H7 (cell line): Measurements from ENCODE around the gene EXOC7. TPM values are rescaled to one million over a fixed set of nuclear protein-coding genes. Genes with fewer than 3 reads are reported as not detected.

ENCODE experiments used
- DNase-seq: peaks from one replicate; pipeline ENCODE4 v3.0.0; 2012
- H3K27me3 ChIP-seq: 2 replicates; pipeline ENCODE4 v1.6.0; 2011; ENCODE audit warnings: mild to moderate bottlenecking, low read length; ENCODE audit not compliant: control insufficient read depth, insufficient read depth
- H3K36me3 ChIP-seq: replicated peaks from 2 replicates; pipeline ENCODE4 v1.5.1; 2011; ENCODE audit warnings: low read length; ENCODE audit not compliant: control insufficient read depth, insufficient read depth
- H3K4me3 ChIP-seq: 2 replicates; pipeline ENCODE4 v1.5.1; 2011; ENCODE audit warnings: low read depth, mild to moderate bottlenecking, control low read depth, low read length, moderate library complexity; ENCODE audit not compliant: insufficient read depth
- total RNA-seq: library from RNA; depleted of rRNA; stranded (reverse); fragments of >200 nt; shearing (Covaris generic); gene quantifications from 2 replicates; pipeline ENCODE4 v1.2.3, GENCODE V29; 2014; rRNA removed

EXOC7 gene, protein sequence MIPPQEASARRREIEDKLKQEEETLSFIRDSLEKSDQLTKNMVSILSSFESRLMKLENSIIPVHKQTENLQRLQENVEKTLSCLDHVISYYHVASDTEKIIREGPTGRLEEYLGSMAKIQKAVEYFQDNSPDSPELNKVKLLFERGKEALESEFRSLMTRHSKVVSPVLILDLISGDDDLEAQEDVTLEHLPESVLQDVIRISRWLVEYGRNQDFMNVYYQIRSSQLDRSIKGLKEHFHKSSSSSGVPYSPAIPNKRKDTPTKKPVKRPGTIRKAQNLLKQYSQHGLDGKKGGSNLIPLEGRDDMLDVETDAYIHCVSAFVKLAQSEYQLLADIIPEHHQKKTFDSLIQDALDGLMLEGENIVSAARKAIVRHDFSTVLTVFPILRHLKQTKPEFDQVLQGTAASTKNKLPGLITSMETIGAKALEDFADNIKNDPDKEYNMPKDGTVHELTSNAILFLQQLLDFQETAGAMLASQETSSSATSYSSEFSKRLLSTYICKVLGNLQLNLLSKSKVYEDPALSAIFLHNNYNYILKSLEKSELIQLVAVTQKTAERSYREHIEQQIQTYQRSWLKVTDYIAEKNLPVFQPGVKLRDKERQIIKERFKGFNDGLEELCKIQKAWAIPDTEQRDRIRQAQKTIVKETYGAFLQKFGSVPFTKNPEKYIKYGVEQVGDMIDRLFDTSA
- total RNA-seq, result 80.3 and 87.7 TPM in 2 replicates

- peak; percentile 99 for DNase-seq
- Histone ChIP-seq H3K4me3 (peak within 1 kb of the TSS; percentile 89), H3K27me3 (no peaks in the 10 kb centered on the region), H3K36me3 (peaks cover 16% of the 10 kb centered on the region)
These were observed at the start of gene EXOC7 for GRCh38 chr17:76103274-76104139. Gene EXOC7, minus strand, starts transcription at chr17:76103787. Its CDS starts 95 bp downstream, at chr17:76103692.

DNA sequence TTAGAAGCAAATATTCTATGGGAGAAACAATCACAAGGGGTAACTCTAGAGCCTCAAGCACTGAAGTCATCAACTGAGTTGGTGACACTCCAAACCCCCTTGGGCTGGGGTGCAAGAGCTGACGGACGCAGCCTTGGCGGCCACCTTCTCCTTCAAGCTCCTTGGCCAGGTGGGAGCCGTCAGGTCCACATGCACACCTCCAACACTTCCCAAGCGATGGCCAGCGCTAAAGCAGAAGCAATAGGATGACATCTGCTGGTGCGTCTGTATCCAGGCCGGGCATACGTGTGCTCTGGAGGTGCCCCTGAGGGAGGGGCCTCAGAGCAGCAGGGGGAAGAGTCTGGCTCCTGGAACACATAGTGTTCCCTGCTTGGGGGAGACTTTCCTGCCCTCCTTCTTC, 49.6 kb upstream of the EXOC7 start:
- Histone ChIP-seq H3K4me3 (no peak overlapping the region), H3K27me3 (no peaks in the 10 kb centered on the region), H3K36me3 (no peaks in the 10 kb centered on the region)
- DNase-seq, result peak; percentile 71

- Histone ChIP-seq H3K36me3 (no peaks in the 10 kb centered on the region), H3K27me3 (no peaks in the 10 kb centered on the region), H3K4me3 (no peak overlapping the region)
- DNase-seq, result peak; percentile 70
These were observed 49.0 kb upstream of the EXOC7 start for GRCh38 chr17:76152591-76152990.

- H3K36me3 ChIP-seq, result no peaks in the 10 kb centered on the region
- H3K27me3 ChIP-seq, result no peaks in the 10 kb centered on the region
- no peak for DNase-seq
- no peak overlapping the region for H3K4me3 ChIP-seq
These were observed 48.4 kb upstream of the EXOC7 start for GRCh38 chr17:76151896-76152454.

DNA sequence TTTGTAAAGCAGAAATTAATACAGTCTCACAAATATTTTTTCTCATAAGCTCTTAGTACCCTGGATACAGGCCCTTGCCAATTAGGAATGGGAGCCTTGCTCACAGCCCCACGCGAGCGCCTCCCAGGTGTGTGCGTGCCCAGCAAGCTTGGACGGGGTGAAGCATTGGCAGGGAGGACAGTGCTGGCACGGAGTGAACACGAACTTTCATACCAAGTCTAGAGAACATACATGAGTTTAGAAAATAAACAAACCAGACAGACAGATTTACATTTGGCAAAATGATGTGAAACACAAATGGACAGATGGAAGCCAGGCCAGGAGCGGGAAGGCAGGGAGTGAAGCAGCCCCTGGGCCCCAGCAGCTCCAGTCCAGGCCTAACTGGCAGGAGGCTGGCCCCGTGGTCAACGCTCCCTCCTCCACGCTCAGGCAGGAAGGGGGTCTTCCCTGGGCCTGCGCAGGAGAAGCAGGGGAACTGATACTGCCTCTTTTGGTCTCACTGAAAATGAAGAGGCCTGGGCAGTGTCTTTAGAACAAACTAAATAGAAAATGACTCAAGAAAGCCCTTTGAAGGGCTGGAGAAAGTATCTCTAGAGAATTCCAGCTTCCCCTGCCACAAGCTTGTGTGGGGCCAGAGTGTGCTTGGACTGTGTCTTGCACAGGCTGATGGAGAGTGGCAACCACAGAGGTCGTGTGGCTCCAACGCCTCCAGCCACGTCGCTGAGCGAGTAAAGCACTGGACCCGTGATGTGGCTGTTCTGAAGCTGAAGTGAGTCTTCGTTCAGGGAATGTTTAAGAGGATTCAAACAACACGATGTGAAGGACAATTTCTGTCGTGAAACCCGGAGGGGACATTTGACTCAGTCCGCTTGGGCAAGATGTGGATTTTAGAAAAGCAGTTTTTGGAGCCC, 47.4 kb upstream of the EXOC7 start:
- Histone ChIP-seq H3K27me3 (no peaks in the 10 kb centered on the region), H3K36me3 (no peaks in the 10 kb centered on the region), H3K4me3 (no peak overlapping the region)
- DNase-seq, result no peak

DNA sequence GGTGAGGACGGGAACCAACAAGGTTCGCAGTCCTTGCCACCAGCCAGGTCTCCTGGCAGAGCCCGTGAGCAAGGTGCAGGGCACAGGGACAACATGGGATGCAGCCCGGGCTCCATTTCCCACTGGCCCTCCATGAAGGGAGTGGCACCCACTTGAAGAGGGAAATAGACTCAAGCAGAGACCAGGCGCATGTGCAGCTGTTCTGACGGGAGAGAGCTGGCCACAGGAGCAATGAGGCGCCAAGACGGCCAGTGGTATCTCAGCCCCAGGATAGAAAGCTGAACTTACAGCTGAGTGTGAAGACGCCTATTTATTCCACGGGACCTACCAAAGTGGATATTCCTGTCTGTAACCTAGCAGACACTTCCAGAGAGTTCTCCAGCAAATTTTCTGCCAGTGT, 45.6 kb upstream of the EXOC7 start:
- Histone ChIP-seq H3K4me3 (no peak overlapping the region), H3K27me3 (peaks cover 2% of the 10 kb centered on the region; the same call in 1 of the 2 replicates), H3K36me3 (no peaks in the 10 kb centered on the region)
- DNase-seq, result no peak

GRCh38 chr17:76148015-76148326, 44.4 kb upstream of the EXOC7 start:
- DNase-seq, result no peak
- H3K36me3 ChIP-seq, result no peaks in the 10 kb centered on the region
- no peak overlapping the region for H3K4me3 ChIP-seq

GRCh38 chr17:76147211-76148014, 43.8 kb upstream of the EXOC7 start:
- Histone ChIP-seq H3K4me3 (no peak overlapping the region), H3K27me3 (peaks cover 6% of the 10 kb centered on the region), H3K36me3 (no peaks in the 10 kb centered on the region)
- peak; percentile 71 for DNase-seq

More at GRCh38 chr17:76148015-76148326, 44.4 kb upstream of the EXOC7 start:
- H3K27me3 ChIP-seq, result peaks cover 4% of the 10 kb centered on the region; the same call in 1 of the 2 replicates

- Histone ChIP-seq H3K4me3 (no peak overlapping the region), H3K36me3 (no peaks in the 10 kb centered on the region), H3K27me3 (peaks cover 16% of the 10 kb centered on the region)
- no peak for DNase-seq
These were observed 42.7 kb upstream of the EXOC7 start for GRCh38 chr17:76146053-76146851.

- DNase-seq, result peak; percentile 65
- no peak overlapping the region for H3K4me3 ChIP-seq
- peaks cover 22% of the 10 kb centered on the region for H3K27me3 ChIP-seq
These were observed 41.9 kb upstream of the EXOC7 start for GRCh38 chr17:76145231-76146052.

DNA sequence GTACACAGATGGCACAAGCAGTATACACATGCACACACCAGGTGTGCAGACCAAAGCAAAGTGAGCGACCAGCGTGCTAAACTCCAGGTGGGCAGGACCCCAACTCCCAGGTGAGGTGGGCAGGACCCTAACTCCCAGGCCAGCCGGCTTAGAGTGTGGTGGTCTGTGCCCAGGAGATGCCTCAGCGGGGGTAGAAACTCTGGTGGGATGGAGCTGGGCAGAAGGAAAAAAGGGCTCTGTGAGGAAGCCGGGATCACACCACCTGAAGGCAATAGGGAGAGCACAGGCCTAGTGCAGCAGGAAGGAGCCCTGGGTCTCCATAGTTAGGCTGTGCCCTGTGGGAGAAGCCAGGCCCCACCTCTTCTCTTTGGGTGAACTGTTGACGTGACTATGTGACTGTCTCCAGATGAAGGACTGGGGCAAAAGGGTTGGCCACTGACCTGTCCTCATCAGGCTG, 39.0 kb upstream of the EXOC7 start:
- no peaks in the 10 kb centered on the region for H3K36me3 ChIP-seq
- no peak overlapping the region for H3K4me3 ChIP-seq
- peaks cover 50% of the 10 kb centered on the region for H3K27me3 ChIP-seq
- peak; percentile 52 for DNase-seq

More at GRCh38 chr17:76145231-76146052, 41.9 kb upstream of the EXOC7 start:
- H3K36me3 ChIP-seq, result no peaks in the 10 kb centered on the region
